ENCODE measurements around the gene NUP210.

The NUP210 gene

DNA sequence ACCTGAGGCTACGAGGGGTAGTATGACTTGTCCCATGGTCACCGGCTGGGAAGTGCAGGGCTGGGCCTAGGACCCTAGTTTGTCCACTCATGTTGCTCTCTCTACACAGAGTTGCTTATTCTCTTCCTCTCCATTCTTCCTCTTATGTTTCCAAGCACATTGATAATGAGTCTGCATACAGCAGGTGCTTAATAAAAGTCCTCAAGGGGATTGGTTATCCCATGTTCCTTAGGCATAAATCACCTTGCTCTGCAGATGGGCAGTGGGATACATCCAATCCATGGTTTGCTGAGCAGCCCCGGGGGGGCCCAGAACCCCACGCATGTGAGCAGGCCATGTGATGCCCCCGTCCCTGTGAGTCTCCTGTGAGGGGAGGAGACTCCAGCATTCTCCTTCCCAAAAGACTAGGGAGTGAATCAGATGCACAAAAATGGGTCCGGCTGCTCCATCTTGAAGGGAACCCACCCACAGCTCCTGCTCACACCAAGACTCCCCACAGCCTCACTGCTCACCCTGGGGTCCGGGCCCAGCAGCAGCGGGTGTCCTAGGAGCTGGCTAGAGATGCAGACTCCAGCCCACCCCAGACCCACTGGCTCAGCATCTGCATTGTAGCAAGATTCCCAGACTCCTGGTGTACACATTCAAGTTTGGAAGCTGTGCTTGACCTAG lies 139.9 kb downstream of the NUP210 start:
- Histone ChIP-seq H3F3A (ENCODE audit: low read depth) (no peaks in the 10 kb centered on the region), H3K9me3 (ENCODE audit: insufficient read depth, low read depth, low read length) (0 out of 2 replicates have a peak, but pooled peaks cover 5% of the 10 kb centered on the region), H3K36me3 (ENCODE audit: insufficient read depth, low read length) (no peaks in the 10 kb centered on the region), H3K4me2 (ENCODE audit: low read depth, low read length, poor library complexity, severe bottlenecking) (no peak overlapping the region), H3K9ac (ENCODE audit: low read depth, low read length, poor library complexity, severe bottlenecking) (no peak overlapping the region), H3K4me1 (ENCODE audit: insufficient read depth, low read length, poor library complexity, severe bottlenecking) (peaks cover 10% of the 10 kb centered on the region), H3K79me2 (ENCODE audit: insufficient read depth, low read length) (no peaks in the 10 kb centered on the region), H3K9me2 (replicated peaks; ENCODE audit: low read depth, low read length) (no peaks in the 10 kb centered on the region), H3K4me3 (ENCODE audit: low read length, poor library complexity, severe bottlenecking) (no peak overlapping the region), H3K27me3 (ENCODE audit: insufficient read depth, low read length, poor library complexity, severe bottlenecking) (no peaks in the 10 kb centered on the region), H4K20me1 (ENCODE audit: insufficient read depth, low read length, poor library complexity, severe bottlenecking) (no peaks in the 10 kb centered on the region), H2AFZ (ENCODE audit: low read length) (no peak overlapping the region)
- TF ChIP-seq EZH2phosphoT487 (IDR thresholded peaks at IDR 0.05; ENCODE audit: borderline replicate concordance) = no peak
- TF ChIP-seq, protein P1, sequence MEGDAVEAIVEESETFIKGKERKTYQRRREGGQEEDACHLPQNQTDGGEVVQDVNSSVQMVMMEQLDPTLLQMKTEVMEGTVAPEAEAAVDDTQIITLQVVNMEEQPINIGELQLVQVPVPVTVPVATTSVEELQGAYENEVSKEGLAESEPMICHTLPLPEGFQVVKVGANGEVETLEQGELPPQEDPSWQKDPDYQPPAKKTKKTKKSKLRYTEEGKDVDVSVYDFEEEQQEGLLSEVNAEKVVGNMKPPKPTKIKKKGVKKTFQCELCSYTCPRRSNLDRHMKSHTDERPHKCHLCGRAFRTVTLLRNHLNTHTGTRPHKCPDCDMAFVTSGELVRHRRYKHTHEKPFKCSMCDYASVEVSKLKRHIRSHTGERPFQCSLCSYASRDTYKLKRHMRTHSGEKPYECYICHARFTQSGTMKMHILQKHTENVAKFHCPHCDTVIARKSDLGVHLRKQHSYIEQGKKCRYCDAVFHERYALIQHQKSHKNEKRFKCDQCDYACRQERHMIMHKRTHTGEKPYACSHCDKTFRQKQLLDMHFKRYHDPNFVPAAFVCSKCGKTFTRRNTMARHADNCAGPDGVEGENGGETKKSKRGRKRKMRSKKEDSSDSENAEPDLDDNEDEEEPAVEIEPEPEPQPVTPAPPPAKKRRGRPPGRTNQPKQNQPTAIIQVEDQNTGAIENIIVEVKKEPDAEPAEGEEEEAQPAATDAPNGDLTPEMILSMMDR (conservative IDR thresholded peaks at IDR 0.05; ENCODE audit: low read length) = no peak

GRCh38 chr3:13279532-13279910 lies 140.6 kb downstream of the NUP210 start:
- H3K9me2 ChIP-seq (replicated peaks; ENCODE audit: low read depth, low read length) = no peaks in the 10 kb centered on the region
- no peaks in the 10 kb centered on the region for H3K36me3 ChIP-seq (ENCODE audit: insufficient read depth, low read length)
- TF ChIP-seq, protein P1 (conservative IDR thresholded peaks at IDR 0.05; ENCODE audit: low read length) = no peak
- no peak for TF ChIP-seq EZH2phosphoT487 (IDR thresholded peaks at IDR 0.05; ENCODE audit: borderline replicate concordance)
- H3K9me3 ChIP-seq (ENCODE audit: insufficient read depth, low read depth, low read length) = 0 out of 2 replicates have a peak, but pooled peaks cover 5% of the 10 kb centered on the region
- H3K9ac ChIP-seq (ENCODE audit: low read depth, low read length, poor library complexity, severe bottlenecking) = no peak overlapping the region
- no peaks in the 10 kb centered on the region for H3K27me3 ChIP-seq (ENCODE audit: insufficient read depth, low read length, poor library complexity, severe bottlenecking)
- no peaks in the 10 kb centered on the region for H4K20me1 ChIP-seq (ENCODE audit: insufficient read depth, low read length, poor library complexity, severe bottlenecking)
- H2AFZ ChIP-seq (ENCODE audit: low read length) = no peak overlapping the region
- H3K4me3 ChIP-seq (ENCODE audit: low read length, poor library complexity, severe bottlenecking) = no peak overlapping the region
- H3K4me1 ChIP-seq (ENCODE audit: insufficient read depth, low read length, poor library complexity, severe bottlenecking) = peaks cover 10% of the 10 kb centered on the region
- H3K79me2 ChIP-seq (ENCODE audit: insufficient read depth, low read length) = no peaks in the 10 kb centered on the region
- no peaks in the 10 kb centered on the region for H3F3A ChIP-seq (ENCODE audit: low read depth)
- H3K4me2 ChIP-seq (ENCODE audit: low read depth, low read length, poor library complexity, severe bottlenecking) = no peak overlapping the region

GRCh38 chr3:13278783-13279531 lies 141.2 kb downstream of the NUP210 start:
- Histone ChIP-seq H3K4me1 (ENCODE audit: insufficient read depth, low read length, poor library complexity, severe bottlenecking) (peaks cover 10% of the 10 kb centered on the region), H3K9ac (ENCODE audit: low read depth, low read length, poor library complexity, severe bottlenecking) (no peak overlapping the region), H4K20me1 (ENCODE audit: insufficient read depth, low read length, poor library complexity, severe bottlenecking) (no peaks in the 10 kb centered on the region), H3F3A (ENCODE audit: low read depth) (no peaks in the 10 kb centered on the region), H3K27me3 (ENCODE audit: insufficient read depth, low read length, poor library complexity, severe bottlenecking) (no peaks in the 10 kb centered on the region), H3K4me2 (ENCODE audit: low read depth, low read length, poor library complexity, severe bottlenecking) (no peak overlapping the region), H3K79me2 (ENCODE audit: insufficient read depth, low read length) (no peaks in the 10 kb centered on the region), H3K9me2 (replicated peaks; ENCODE audit: low read depth, low read length) (no peaks in the 10 kb centered on the region), H3K9me3 (ENCODE audit: insufficient read depth, low read depth, low read length) (0 out of 2 replicates have a peak, but pooled peaks cover 5% of the 10 kb centered on the region), H3K36me3 (ENCODE audit: insufficient read depth, low read length) (no peaks in the 10 kb centered on the region), H2AFZ (ENCODE audit: low read length) (no peak overlapping the region), H3K4me3 (ENCODE audit: low read length, poor library complexity, severe bottlenecking) (no peak overlapping the region)
- TF ChIP-seq, protein P1 (conservative IDR thresholded peaks at IDR 0.05; ENCODE audit: low read length) = no peak
- no peak for TF ChIP-seq EZH2phosphoT487 (IDR thresholded peaks at IDR 0.05; ENCODE audit: borderline replicate concordance)
